GM23338 (cell line): ENCODE data around the gene PSMD3.

ENCODE experiments used
- EZH2 ChIP-seq: fragments of 200-600 bp; sonication (generic); IDR thresholded peaks from one replicate; pipeline ENCODE4 v1.8.0; 2017; ENCODE audit warnings: antibody characterized with exemption, mild to moderate bottlenecking, low read depth; ENCODE audit not compliant: unreplicated experiment
- TF ChIP-seq, protein P1 (sequence below), 2 experiments: fragments of 200-600 bp in 1 of 2; sonication (generic) in 1 of 2; conservative IDR thresholded peaks; 2 replicates each; pipeline versions ENCODE4 v1.5.1 to v1.6.1; 2016 to 2017; ENCODE audit warnings: antibody characterized with exemption in 2 of 2, low read depth in 2 of 2, mild to moderate bottlenecking in 2 of 2, moderate library complexity in 1 of 2

DNA sequence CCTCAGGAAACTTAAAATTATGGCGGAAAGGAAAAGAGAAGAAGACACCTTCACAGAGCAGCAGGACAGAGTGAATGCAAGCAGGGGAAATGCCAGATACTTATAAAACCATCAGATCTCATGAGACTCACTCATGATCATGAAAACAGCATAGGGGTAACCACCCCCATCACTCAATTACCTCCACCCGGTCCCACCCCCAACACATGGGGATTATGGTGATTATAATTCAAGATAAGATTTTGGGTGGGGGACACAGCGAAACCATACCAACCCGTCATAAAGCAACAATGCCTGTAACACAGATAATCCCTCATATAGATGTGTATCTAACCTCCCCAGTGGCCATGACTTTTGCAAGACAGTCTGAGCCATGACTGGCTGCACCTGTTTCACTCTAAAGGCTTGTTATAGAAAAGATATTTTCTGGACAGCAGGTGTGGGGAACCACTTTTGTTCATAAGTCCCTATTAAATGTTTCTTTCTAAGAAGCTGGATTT lies 24.8 kb upstream of the PSMD3 start:
- TF ChIP-seq, protein P1, sequence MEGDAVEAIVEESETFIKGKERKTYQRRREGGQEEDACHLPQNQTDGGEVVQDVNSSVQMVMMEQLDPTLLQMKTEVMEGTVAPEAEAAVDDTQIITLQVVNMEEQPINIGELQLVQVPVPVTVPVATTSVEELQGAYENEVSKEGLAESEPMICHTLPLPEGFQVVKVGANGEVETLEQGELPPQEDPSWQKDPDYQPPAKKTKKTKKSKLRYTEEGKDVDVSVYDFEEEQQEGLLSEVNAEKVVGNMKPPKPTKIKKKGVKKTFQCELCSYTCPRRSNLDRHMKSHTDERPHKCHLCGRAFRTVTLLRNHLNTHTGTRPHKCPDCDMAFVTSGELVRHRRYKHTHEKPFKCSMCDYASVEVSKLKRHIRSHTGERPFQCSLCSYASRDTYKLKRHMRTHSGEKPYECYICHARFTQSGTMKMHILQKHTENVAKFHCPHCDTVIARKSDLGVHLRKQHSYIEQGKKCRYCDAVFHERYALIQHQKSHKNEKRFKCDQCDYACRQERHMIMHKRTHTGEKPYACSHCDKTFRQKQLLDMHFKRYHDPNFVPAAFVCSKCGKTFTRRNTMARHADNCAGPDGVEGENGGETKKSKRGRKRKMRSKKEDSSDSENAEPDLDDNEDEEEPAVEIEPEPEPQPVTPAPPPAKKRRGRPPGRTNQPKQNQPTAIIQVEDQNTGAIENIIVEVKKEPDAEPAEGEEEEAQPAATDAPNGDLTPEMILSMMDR (conservative IDR thresholded peaks at IDR 0.05; ENCODE audit: low read depth in 2 of 2), result no peak
- TF ChIP-seq EZH2, result no peak
